H9 (cell line): ENCODE results near the gene TRIM24. TPM values are rescaled to one million over a fixed set of nuclear protein-coding genes. Genes with fewer than 3 reads are reported as not detected.
A peak's percentile ranks its signal among the peaks of the same experiment; 100 is the strongest.

Source experiments
- DNase-seq: peaks from one replicate; pipeline ENCODE4 v3.0.0-alpha.2; 2017
- H2AFZ ChIP-seq: one replicate; pipeline ENCODE4 v1.6.1; 2013; ENCODE audit warnings: mild to moderate bottlenecking, low read length, control low read depth, moderate library complexity
- H2AK5ac ChIP-seq: 2 replicates; pipeline ENCODE4 v1.6.1; 2013; ENCODE audit warnings: low read length, control low read depth, mixed read lengths; ENCODE audit not compliant: insufficient read length
- H2BK120ac ChIP-seq: one replicate; pipeline ENCODE4 v1.6.1; 2013; ENCODE audit warnings: low read depth, mild to moderate bottlenecking, low read length, control low read depth, inconsistent platforms; ENCODE audit not compliant: poor library complexity, severe bottlenecking
- H2BK12ac ChIP-seq: 2 replicates; pipeline ENCODE4 v1.6.1; 2013; ENCODE audit warnings: low read length, control low read depth, mixed read lengths, low read depth; ENCODE audit not compliant: insufficient read length
- H2BK15ac ChIP-seq: 2 replicates; pipeline ENCODE4 v1.6.1; 2013; ENCODE audit warnings: low read depth, low read length, control low read depth
- H2BK20ac ChIP-seq: one replicate; pipeline ENCODE4 v1.6.1; 2013; ENCODE audit warnings: low read depth, mild to moderate bottlenecking, low read length, control low read depth, inconsistent platforms; ENCODE audit not compliant: poor library complexity, severe bottlenecking
- H2BK5ac ChIP-seq: 2 replicates; pipeline ENCODE4 v1.6.1; 2013; ENCODE audit warnings: low read length, control low read depth, mixed read lengths; ENCODE audit not compliant: insufficient read length
- H3K14ac ChIP-seq: 2 replicates; pipeline ENCODE4 v1.6.1; 2013; ENCODE audit warnings: low read length, control low read depth; ENCODE audit not compliant: insufficient read depth
- H3K18ac ChIP-seq: 2 replicates; pipeline ENCODE4 v1.6.1; 2013; ENCODE audit warnings: low read depth, mild to moderate bottlenecking, mixed read lengths, low read length, control low read depth; ENCODE audit not compliant: insufficient read length
- H3K23ac ChIP-seq: 2 replicates; pipeline ENCODE4 v1.6.1; 2013; ENCODE audit warnings: low read length, control low read depth, mixed read lengths, low read depth; ENCODE audit not compliant: insufficient read length
- H3K23me2 ChIP-seq: 2 replicates; pipeline ENCODE4 v1.6.1; 2013; ENCODE audit warnings: low read depth, mild to moderate bottlenecking, mixed read lengths, low read length, control low read depth; ENCODE audit not compliant: insufficient read length, poor library complexity, severe bottlenecking
- H3K27ac ChIP-seq: 2 replicates; pipeline ENCODE4 v1.5.1; 2013; ENCODE audit warnings: low read length, control low read depth, mixed read lengths, low read depth; ENCODE audit not compliant: insufficient read length
- H3K27me3 ChIP-seq: 2 replicates; pipeline ENCODE4 v1.6.1; 2013; ENCODE audit warnings: low read length, control low read depth, inconsistent platforms; ENCODE audit not compliant: insufficient read depth
- H3K4ac ChIP-seq: 2 replicates; pipeline ENCODE4 v1.6.1; 2013; ENCODE audit warnings: low read depth, mild to moderate bottlenecking, control low read depth, inconsistent platforms, low read length, moderate library complexity
- H3K4me1 ChIP-seq: 2 replicates; pipeline ENCODE4 v1.6.1; 2013; ENCODE audit warnings: low read length, control low read depth, inconsistent platforms; ENCODE audit not compliant: insufficient read depth
- H3K4me2 ChIP-seq: 2 replicates; pipeline ENCODE4 v1.6.1; 2013; ENCODE audit warnings: low read length, control low read depth, mixed read lengths; ENCODE audit not compliant: insufficient read length, insufficient read depth
- H3K56ac ChIP-seq: 2 replicates; pipeline ENCODE4 v1.6.1; 2013; ENCODE audit warnings: low read depth, mild to moderate bottlenecking, mixed read lengths, low read length, control low read depth; ENCODE audit not compliant: insufficient read length
- H3K79me1 ChIP-seq: 2 replicates; pipeline ENCODE4 v1.6.1; 2013; ENCODE audit warnings: low read depth, mild to moderate bottlenecking, moderate library complexity, low read length, control low read depth, inconsistent platforms; ENCODE audit not compliant: insufficient read depth, poor library complexity, severe bottlenecking
- H3K79me2 ChIP-seq: 2 replicates; pipeline ENCODE4 v1.6.1; 2013; ENCODE audit warnings: low read length, control low read depth, inconsistent platforms; ENCODE audit not compliant: insufficient read depth
- H3K9ac ChIP-seq: 2 replicates; pipeline ENCODE4 v1.6.1; 2013; ENCODE audit warnings: low read length, control low read depth, mixed read lengths; ENCODE audit not compliant: insufficient read length; ENCODE audit errors: extremely low read depth
- H3K9me3 ChIP-seq: one replicate; pipeline ENCODE4 v1.6.1; 2013; ENCODE audit warnings: low read depth, low read length, inconsistent platforms; ENCODE audit not compliant: control insufficient read depth
- H3T11ph ChIP-seq: one replicate; pipeline ENCODE4 v1.6.1; 2013; ENCODE audit warnings: mild to moderate bottlenecking, low read length, control low read depth, inconsistent platforms
- H4K20me1 ChIP-seq: one replicate; pipeline ENCODE4 v1.6.1; 2013; ENCODE audit not compliant: control insufficient read depth, insufficient read length, insufficient read depth
- H4K5ac ChIP-seq: 2 replicates; pipeline ENCODE4 v1.6.1; 2013; ENCODE audit warnings: low read depth, mild to moderate bottlenecking, mixed read lengths, low read length, control low read depth; ENCODE audit not compliant: insufficient read length
- H4K8ac ChIP-seq: replicated peaks from 2 replicates; pipeline ENCODE4 v1.6.1; 2013; ENCODE audit warnings: low read length, control low read depth, mixed read lengths, low read depth; ENCODE audit not compliant: insufficient read length
- H4K91ac ChIP-seq: 2 replicates; pipeline ENCODE4 v1.6.1; 2013; ENCODE audit warnings: low read depth, mild to moderate bottlenecking, moderate library complexity, mixed read lengths, low read length, control low read depth; ENCODE audit not compliant: insufficient read length
- H3K27ac Mint-ChIP-seq, 3 experiments: 2 replicates in 2 of 3; 3 replicates in 1 of 3; pipeline ENCODE4 v1.8.0; 2020 to 2021; ENCODE audit warnings: mixed read lengths in 3 of 3, mild to moderate bottlenecking in 1 of 3, moderate library complexity in 1 of 3
- H3K27me3 Mint-ChIP-seq: 2 replicates; pipeline ENCODE4 v1.8.0; 2021; ENCODE audit warnings: low read depth, mild to moderate bottlenecking, moderate library complexity, mixed read lengths
- H3K36me3 Mint-ChIP-seq, 3 experiments: 2 replicates in 2 of 3; 3 replicates in 1 of 3; pipeline ENCODE4 v1.8.0; 2020 to 2021; ENCODE audit warnings: low read depth in 3 of 3, mixed read lengths in 3 of 3; ENCODE audit not compliant: insufficient read depth in 1 of 3
- H3K4me1 Mint-ChIP-seq, 2 experiments: 2 replicates each; pipeline ENCODE4 v1.8.0; 2020; ENCODE audit warnings: mixed read lengths in 2 of 2
- H3K4me3 Mint-ChIP-seq, 2 experiments: 2 replicates in 1 of 2; 3 replicates in 1 of 2; pipeline ENCODE4 v1.8.0; 2020 to 2021; ENCODE audit warnings: mild to moderate bottlenecking in 2 of 2, mixed read lengths in 2 of 2, moderate library complexity in 1 of 2
- H3K9me3 Mint-ChIP-seq, 2 experiments: 2 replicates in 1 of 2; 3 replicates in 1 of 2; pipeline ENCODE4 v1.8.0; 2020; ENCODE audit warnings: mild to moderate bottlenecking in 2 of 2, mixed read lengths in 2 of 2, moderate library complexity in 1 of 2
- WGBS: extraction: QIAGEN DNeasy Blood & Tissue Kit; methylation state at CpG from one replicate; pipeline ENCODE4 v1.1.7; 2013; ENCODE audit warnings: missing lambda C conversion rate, low lambda C conversion rate, mixed read lengths; ENCODE audit not compliant: insufficient read length; ENCODE audit errors: extremely low coverage; 5-methylcytosine and 5-hydroxymethylcytosine counted together
- total RNA-seq: library from RNA; stranded (reverse); gene quantifications from 2 replicates; pipeline ENCODE4 v1.2.1, GENCODE V29; 2021
- TF ChIP-seq, protein P1 (sequence below): fragments of 200-600 bp; sonication (generic); conservative IDR thresholded peaks from 3 replicates; pipeline ENCODE4 v1.8.0; 2021; ENCODE audit warnings: antibody characterized with exemption, mild to moderate bottlenecking

TRIM24 gene
- total RNA-seq, 1 experiment from 2014 or later, result 260 TPM

DNA sequence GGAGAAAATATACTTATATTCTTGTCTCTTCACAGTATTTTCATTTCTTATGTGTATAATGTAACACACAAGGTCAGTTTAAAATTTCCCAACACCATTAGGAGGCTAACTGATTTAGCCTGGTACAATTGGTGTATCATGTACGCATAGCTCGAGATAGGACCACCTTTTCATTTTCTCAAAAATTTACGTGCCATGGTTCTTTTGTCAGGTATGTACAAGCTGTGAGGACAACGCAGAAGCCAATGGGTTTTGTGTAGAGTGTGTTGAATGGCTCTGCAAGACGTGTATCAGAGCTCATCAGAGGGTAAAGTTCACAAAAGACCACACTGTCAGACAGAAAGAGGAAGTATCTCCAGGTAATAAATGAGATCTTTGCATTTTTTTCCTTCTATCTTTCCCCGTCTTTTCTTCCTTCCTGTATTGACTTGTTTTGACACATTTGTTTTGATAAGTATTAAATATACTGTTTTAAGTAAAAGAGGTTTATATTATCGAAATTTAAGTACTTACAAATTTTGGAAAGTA is 55.0 kb downstream of the TRIM24 start:
- TF ChIP-seq, protein P1, sequence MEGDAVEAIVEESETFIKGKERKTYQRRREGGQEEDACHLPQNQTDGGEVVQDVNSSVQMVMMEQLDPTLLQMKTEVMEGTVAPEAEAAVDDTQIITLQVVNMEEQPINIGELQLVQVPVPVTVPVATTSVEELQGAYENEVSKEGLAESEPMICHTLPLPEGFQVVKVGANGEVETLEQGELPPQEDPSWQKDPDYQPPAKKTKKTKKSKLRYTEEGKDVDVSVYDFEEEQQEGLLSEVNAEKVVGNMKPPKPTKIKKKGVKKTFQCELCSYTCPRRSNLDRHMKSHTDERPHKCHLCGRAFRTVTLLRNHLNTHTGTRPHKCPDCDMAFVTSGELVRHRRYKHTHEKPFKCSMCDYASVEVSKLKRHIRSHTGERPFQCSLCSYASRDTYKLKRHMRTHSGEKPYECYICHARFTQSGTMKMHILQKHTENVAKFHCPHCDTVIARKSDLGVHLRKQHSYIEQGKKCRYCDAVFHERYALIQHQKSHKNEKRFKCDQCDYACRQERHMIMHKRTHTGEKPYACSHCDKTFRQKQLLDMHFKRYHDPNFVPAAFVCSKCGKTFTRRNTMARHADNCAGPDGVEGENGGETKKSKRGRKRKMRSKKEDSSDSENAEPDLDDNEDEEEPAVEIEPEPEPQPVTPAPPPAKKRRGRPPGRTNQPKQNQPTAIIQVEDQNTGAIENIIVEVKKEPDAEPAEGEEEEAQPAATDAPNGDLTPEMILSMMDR, result no peak
- no peak overlapping the region for H3K14ac ChIP-seq
- no peak overlapping the region for H2BK120ac ChIP-seq
- no peak overlapping the region for H3K9ac ChIP-seq
- no peaks in the 10 kb centered on the region for H3K23me2 ChIP-seq
- no peak overlapping the region for H2AK5ac ChIP-seq
- H3K36me3 Mint-ChIP-seq, result peaks cover 92 to 99% (median 98%) of the 10 kb centered on the region in 3 experiments
- no peak overlapping the region for H2BK20ac ChIP-seq
- no peak for DNase-seq
- H4K8ac ChIP-seq, result no peak overlapping the region
- no peak overlapping the region for H2BK15ac ChIP-seq
- 0 out of 7 replicates have a peak overlapping the region, but pooled peaks of 2 of the 3 experiments have one; percentile 12 to 44 for H3K27ac Mint-ChIP-seq
- H3K79me2 ChIP-seq, result peaks cover 16% of the 10 kb centered on the region; the same call in 1 of the 2 replicates
- peaks cover 4% of the 10 kb centered on the region for H3K27me3 Mint-ChIP-seq
- H4K20me1 ChIP-seq, result no peaks in the 10 kb centered on the region
- H3K4me2 ChIP-seq, result no peak overlapping the region
- H3K27me3 ChIP-seq, result no peaks in the 10 kb centered on the region
- no peak overlapping the region for H3K27ac ChIP-seq
- no peaks in the 10 kb centered on the region for H3K4me1 ChIP-seq
- H3K4ac ChIP-seq, result no peak overlapping the region
- H3K9me3 Mint-ChIP-seq, result peaks cover 15 to 26% of the 10 kb centered on the region in 2 experiments; a peak in 4 of 5 replicates
- H4K91ac ChIP-seq, result no peak overlapping the region
- no peaks in the 10 kb centered on the region for H3K9me3 ChIP-seq
- H3K56ac ChIP-seq, result no peak overlapping the region
- H3K18ac ChIP-seq, result no peak overlapping the region
- no peak overlapping the region for H2BK12ac ChIP-seq
- no peak overlapping the region for H3T11ph ChIP-seq
- H3K79me1 ChIP-seq, result peaks cover 7% of the 10 kb centered on the region
- H3K4me3 Mint-ChIP-seq, result no peak overlapping the region
- H4K5ac ChIP-seq, result no peak overlapping the region
- H3K4me1 Mint-ChIP-seq, result peaks cover 3 to 16% of the 10 kb centered on the region in 2 experiments; a peak in 3 of 4 replicates
- H2BK5ac ChIP-seq, result no peak overlapping the region
- H2AFZ ChIP-seq, result no peak overlapping the region
- no peak overlapping the region for H3K23ac ChIP-seq
- WGBS, result 100% methylated on average over 1 of the region's 7 CpGs
